ENCODE results near the gene ZFR2.
"Not testable (repeated sequence)": the region's sequence is repeated elsewhere in the genome, so short reads cannot be mapped to it uniquely, and the experiment has no call there.

GRCh38 chr19:3757705-3758104, 111.1 kb downstream of the ZFR2 start:
- not testable (repeated sequence) for TF ChIP-seq USF1 (IDR thresholded peaks at IDR 0.05; ENCODE audit: borderline replicate concordance, extremely low read length, insufficient read depth, low read depth, low read length); MYC (IDR thresholded peaks at IDR 0.05; ENCODE audit: insufficient read depth, insufficient read length, insufficient replicate concordance, low read length, severe bottlenecking); EGR1 (IDR thresholded peaks at IDR 0.05; ENCODE audit: borderline replicate concordance in 1 of 2, low read depth in 2 of 2, low read length in 2 of 2); EZH2 (IDR thresholded peaks at IDR 0.05; ENCODE audit: borderline replicate concordance, control insufficient read depth, low read depth, low read length); NRF1 (conservative IDR thresholded peaks at IDR 0.05; ENCODE audit: low read depth, low read length); CTCF (IDR thresholded peaks at IDR 0.05 in 2 of 3, conservative IDR thresholded peaks at IDR 0.05 in 1 of 3; ENCODE audit: control insufficient read depth in 2 of 3, extremely low read depth in 1 of 3, insufficient read depth in 1 of 3, low read depth in 3 of 3, low read length in 3 of 3); REST (IDR thresholded peaks at IDR 0.05; ENCODE audit: low read depth, low read length); POLR2A (IDR thresholded peaks at IDR 0.05; ENCODE audit: low read depth, low read length)
